ENCODE measurements around the gene GPR107. TPM values are rescaled to one million over a fixed set of nuclear protein-coding genes. Genes with fewer than 3 reads are reported as not detected.

The GPR107 gene
- polyA plus RNA-seq, 3 donors, result 6.0 to 22.6 (median 6.0) TPM

DNA sequence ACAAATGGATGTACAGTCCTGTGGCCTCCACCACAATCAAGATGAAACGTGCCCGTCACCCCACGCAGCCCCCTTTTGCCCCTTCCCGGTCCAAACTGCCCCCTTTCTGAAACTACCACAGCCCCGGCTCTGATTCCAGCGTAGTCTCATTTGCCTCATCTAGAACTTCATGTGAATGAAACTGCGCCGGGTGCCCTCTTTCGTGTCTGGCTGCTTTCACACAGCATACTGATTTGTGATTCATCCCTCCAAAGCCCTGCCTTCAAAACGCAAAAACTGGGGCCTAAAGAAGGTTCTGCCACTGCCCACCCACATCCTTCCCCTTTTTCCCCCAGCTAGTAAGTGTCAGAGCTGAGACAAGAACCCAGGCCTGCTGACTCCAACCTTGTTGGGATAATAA, 87.0 kb downstream of the GPR107 start:
- H3K36me3 ChIP-seq (replicated peaks in 1 of 2; ENCODE audit: control insufficient read depth in 1 of 2, insufficient read depth in 2 of 2, low read length in 2 of 2), result peaks cover 2 to 15% of the 10 kb centered on the region in 2 donors
- peaks cover 22 to 30% of the 10 kb centered on the region in 2 donors for H3K4me1 ChIP-seq (ENCODE audit: control insufficient read depth in 1 of 2, insufficient read depth in 2 of 2, low read length in 2 of 2)
- H3K79me2 ChIP-seq (ENCODE audit: insufficient read depth, low read length), result no peaks in the 10 kb centered on the region
- H3K9ac ChIP-seq (ENCODE audit: insufficient read depth, low read length, poor library complexity, severe bottlenecking), result peak overlapping the region; percentile 31
- intact Hi-C loops (cut with micrococcal nuclease), result no loop called here
- H3K27me3 Mint-ChIP-seq (ENCODE audit: low read depth in 3 of 3), result peaks cover 25 to 36% (median 27%) of the 10 kb centered on the region in 3 donors
- peaks cover 0 to 19% of the 10 kb centered on the region in 2 donors for H3K27me3 ChIP-seq (ENCODE audit: control insufficient read depth in 2 of 2, insufficient read depth in 2 of 2, low read length in 2 of 2)
- no peaks in the 10 kb centered on the region for H3K9me3 ChIP-seq (replicated peaks in 1 of 2; ENCODE audit: control insufficient read depth in 1 of 2, insufficient read depth in 1 of 2, low read length in 2 of 2)
- H2AFZ ChIP-seq (ENCODE audit: insufficient read depth, low read depth, low read length, poor library complexity, severe bottlenecking), result no peak overlapping the region
- H3K9me3 Mint-ChIP-seq, result peaks cover 0 to 3% (median 0%) of the 10 kb centered on the region in 7 donors
- no peak overlapping the region for H3K4me2 ChIP-seq (replicated peaks; ENCODE audit: extremely low read depth, low read length, poor library complexity, severe bottlenecking)
- H3K4me3 ChIP-seq (replicated peaks in 1 of 3; ENCODE audit: low read depth in 2 of 3, low read length in 3 of 3), result no peak overlapping the region
- H4K20me1 ChIP-seq (ENCODE audit: insufficient read depth, low read length), result no peaks in the 10 kb centered on the region
- H3K4me1 Mint-ChIP-seq, result peaks cover 53% of the 10 kb centered on the region
- peak; percentile 61 to 78 (median 67) for DNase-seq
- TF ChIP-seq CTCF (IDR thresholded peaks at IDR 0.05), result no peak
- H3K36me3 Mint-ChIP-seq, result peaks cover 19 to 23% of the 10 kb centered on the region in 2 donors
- H3K27ac Mint-ChIP-seq, result peak overlapping the region; percentile 2 to 91 (median 77)
- 12% methylated on average over 9 of the region's 10 CpGs for WGBS (ENCODE audit: insufficient coverage)
- H3K4me3 Mint-ChIP-seq, result peak overlapping the region; percentile 49 to 62
- peak overlapping the region; percentile 8 to 38 for H3K27ac ChIP-seq (ENCODE audit: low read depth in 1 of 2, low read length in 2 of 2)

DNA sequence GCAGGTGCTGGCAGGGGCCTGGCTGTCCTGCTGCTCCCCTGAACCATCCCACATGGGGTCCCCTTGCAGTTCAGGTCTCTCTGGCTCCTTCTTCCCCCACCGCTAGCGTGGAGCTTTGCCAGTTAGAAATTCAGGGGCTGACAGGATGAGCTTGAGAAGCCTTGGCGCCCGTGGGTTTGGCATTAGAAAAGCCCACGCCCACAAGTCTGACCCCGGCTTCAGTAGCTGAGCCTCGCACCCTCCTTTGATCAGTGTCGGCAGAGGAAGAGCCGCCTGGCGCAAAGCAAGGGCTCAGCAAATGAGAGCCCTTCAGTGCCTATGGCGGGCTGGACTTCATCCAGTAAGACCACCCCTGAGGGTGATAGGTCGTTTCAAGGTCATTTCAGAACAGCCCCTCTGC, 88.3 kb downstream of the GPR107 start:
- H3K4me1 Mint-ChIP-seq, result peaks cover 47% of the 10 kb centered on the region

More for the DNA sequence above, 88.3 kb downstream of the GPR107 start:
- no peak for TF ChIP-seq CTCF (IDR thresholded peaks at IDR 0.05)
- no peaks in the 10 kb centered on the region for H3K79me2 ChIP-seq (ENCODE audit: insufficient read depth, low read length)
- H3K27ac Mint-ChIP-seq, result no peak overlapping the region
- 85% methylated on average over 11 of the region's 12 CpGs for WGBS (ENCODE audit: insufficient coverage)
- peaks cover 0 to 2% of the 10 kb centered on the region in 2 donors for H3K36me3 ChIP-seq (replicated peaks in 1 of 2; ENCODE audit: control insufficient read depth in 1 of 2, insufficient read depth in 2 of 2, low read length in 2 of 2)
- H3K36me3 Mint-ChIP-seq, result peaks cover 6 to 9% of the 10 kb centered on the region in 2 donors
- peaks cover 0 to 19% of the 10 kb centered on the region in 2 donors for H3K27me3 ChIP-seq (ENCODE audit: control insufficient read depth in 2 of 2, insufficient read depth in 2 of 2, low read length in 2 of 2)
- peaks cover 22 to 28% of the 10 kb centered on the region in 2 donors for H3K4me1 ChIP-seq (ENCODE audit: control insufficient read depth in 1 of 2, insufficient read depth in 2 of 2, low read length in 2 of 2)
- intact Hi-C loops (cut with micrococcal nuclease), result no loop called here
- no peaks in the 10 kb centered on the region for H4K20me1 ChIP-seq (ENCODE audit: insufficient read depth, low read length)
- no peak overlapping the region for H2AFZ ChIP-seq (ENCODE audit: insufficient read depth, low read depth, low read length, poor library complexity, severe bottlenecking)
- H3K27ac ChIP-seq (ENCODE audit: low read depth in 1 of 2, low read length in 2 of 2), result no peak overlapping the region
- H3K27me3 Mint-ChIP-seq (ENCODE audit: low read depth in 3 of 3), result peaks cover 29 to 48% (median 38%) of the 10 kb centered on the region in 3 donors
- no peak overlapping the region for H3K4me3 Mint-ChIP-seq
- H3K4me2 ChIP-seq (replicated peaks; ENCODE audit: extremely low read depth, low read length, poor library complexity, severe bottlenecking), result no peak overlapping the region
- H3K4me3 ChIP-seq (replicated peaks in 1 of 3; ENCODE audit: low read depth in 2 of 3, low read length in 3 of 3), result no peak overlapping the region
- no peak for DNase-seq
- no peaks in the 10 kb centered on the region for H3K9me3 ChIP-seq (replicated peaks in 1 of 2; ENCODE audit: control insufficient read depth in 1 of 2, insufficient read depth in 1 of 2, low read length in 2 of 2)
- H3K9me3 Mint-ChIP-seq, result peaks cover 0 to 4% (median 0%) of the 10 kb centered on the region in 7 donors
- H3K9ac ChIP-seq (ENCODE audit: insufficient read depth, low read length, poor library complexity, severe bottlenecking), result no peak overlapping the region
